ENCODE data around the gene TAS2R50.
"Not testable (repeated sequence)": the region's sequence is repeated elsewhere in the genome, so short reads cannot be mapped to it uniquely, and the experiment has no call there.

The TAS2R50 gene

DNA sequence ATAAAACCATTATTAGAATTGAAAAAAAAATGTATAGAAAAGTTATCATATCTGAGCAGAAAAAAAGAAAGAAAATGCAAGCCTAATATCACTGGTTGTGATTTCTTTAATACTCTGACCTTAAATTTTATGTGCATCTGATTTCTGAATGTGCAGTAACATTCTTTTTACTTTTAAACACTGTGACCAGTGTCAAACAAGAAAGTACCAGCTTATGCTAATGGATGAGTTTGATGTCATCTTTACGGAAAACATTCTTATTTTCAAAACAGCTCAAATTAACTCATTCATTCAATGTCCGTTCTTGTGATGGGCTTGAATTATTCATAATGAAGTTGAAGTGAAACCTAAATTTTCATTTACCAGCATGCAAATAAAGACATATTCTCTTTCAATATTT is at the start of gene TAS2R50:
TAS2R50 (minus strand) TSS at position 101 of the 400 bp plus-strand sequence; CDS start at position 49, 52 bp downstream.
- no peak for DNase-seq (ENCODE audit: low spot score)

DNA sequence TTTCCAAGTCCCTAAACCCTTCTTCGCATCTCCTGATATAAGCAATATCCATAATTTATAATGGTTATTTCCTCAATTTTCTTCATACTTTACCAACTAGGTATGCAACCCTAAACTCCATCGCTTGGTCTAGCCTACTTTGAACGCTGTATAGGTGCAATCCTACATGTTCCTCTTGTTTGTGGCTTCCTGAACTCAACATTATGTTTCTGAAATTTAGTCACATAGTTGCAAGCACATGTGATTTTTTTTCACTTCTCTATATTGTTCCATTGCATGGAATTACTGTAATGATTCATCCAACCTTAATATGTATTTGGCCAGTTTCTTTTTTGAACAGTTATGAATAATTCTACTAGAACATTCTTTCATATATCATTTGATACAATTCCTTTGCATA is 47.2 kb upstream of the TAS2R50 start:
- not testable (repeated sequence) for DNase-seq (ENCODE audit: low spot score)

- DNase-seq (ENCODE audit: low spot score) = no peak
Measured at GRCh38 chr12:11031307-11031706, 44.6 kb upstream of the TAS2R50 start, which contains the start of gene TAS2R31. Gene TAS2R31 (minus strand): TSS chr12:11031407. CDS start chr12:11031335, 72 bp downstream.

GRCh38 chr12:11026118-11026517 is 39.4 kb upstream of the TAS2R50 start:
- DNase-seq (ENCODE audit: low spot score) = no peak

- DNase-seq (ENCODE audit: low spot score) = no peak
Measured at GRCh38 chr12:11023387-11023786, 36.7 kb upstream of the TAS2R50 start.

- DNase-seq (ENCODE audit: low spot score) = no peak
Measured at GRCh38 chr12:11022520-11022919, 35.8 kb upstream of the TAS2R50 start, which contains the start of gene TAS2R19. Gene TAS2R19 (minus strand): TSS chr12:11022620. CDS start chr12:11022571, 49 bp downstream.

DNA sequence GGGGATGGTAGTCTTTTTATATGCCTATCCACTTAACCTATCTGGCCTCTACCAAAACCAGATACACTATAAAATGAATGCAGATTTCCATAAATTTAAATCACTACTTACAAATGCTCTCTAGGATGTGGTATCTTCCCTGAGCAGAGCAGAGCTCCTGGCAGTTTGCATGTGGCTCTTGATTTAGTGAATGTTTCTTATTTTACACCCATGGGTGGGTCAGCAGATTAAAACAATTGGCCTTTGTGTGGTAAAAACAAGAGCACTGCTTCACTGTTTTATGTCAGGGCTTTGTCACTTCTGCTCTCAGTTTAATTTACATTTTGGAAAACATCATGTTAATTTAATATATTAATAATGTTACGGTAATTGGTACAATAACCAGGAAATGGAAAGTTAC is 30.2 kb upstream of the TAS2R50 start:
- no peak for DNase-seq (ENCODE audit: low spot score)

GRCh38 chr12:11015775-11016430 is 29.2 kb upstream of the TAS2R50 start:
- no peak for DNase-seq (ENCODE audit: low spot score)

- no peak for DNase-seq (ENCODE audit: low spot score)
Measured at GRCh38 chr12:11014234-11014633, 27.5 kb upstream of the TAS2R50 start.

DNA sequence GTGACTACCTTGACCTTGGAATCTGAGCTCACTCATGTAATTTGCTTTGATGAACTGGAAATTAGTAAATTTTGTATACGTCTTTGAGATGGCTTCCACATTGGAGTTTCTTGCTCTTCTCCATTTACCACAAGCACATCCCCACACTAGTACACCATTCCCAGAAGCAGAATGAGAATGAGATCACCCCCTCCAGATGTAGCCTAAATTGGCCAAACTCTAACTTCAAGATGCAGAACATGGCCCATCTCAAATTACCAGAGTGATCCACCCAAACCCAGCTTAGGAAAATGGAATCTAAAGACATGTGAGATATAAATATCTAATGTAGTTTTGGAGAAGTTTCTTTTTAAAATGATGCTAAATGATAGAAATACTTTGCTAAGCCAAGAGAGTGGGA is 20.9 kb upstream of the TAS2R50 start:
- DNase-seq (ENCODE audit: low spot score) = no peak

DNA sequence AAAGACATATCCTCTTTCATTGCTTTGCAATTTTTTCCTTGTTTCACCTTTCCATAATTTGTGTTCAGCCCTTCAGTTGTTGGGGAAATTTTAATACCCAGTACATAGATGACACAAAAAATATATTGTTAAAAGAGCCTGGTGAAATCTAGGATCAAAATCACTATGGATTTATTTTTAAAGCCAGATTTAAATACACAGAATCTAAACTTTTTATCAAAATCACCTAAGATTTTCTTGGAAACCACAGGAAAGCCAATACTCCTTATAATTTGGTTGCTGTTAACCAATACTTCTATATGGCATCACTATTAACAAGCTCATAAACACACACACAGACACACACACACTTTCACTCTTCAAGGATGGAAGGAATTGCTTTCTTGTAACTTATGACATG is 11.5 kb upstream of the TAS2R50 start, which contains the start of gene TAS2R20:
TAS2R20 (minus strand) TSS at position 101 of the 400 bp plus-strand sequence. CDS start 429 bp downstream, outside the sequence.
- no peak for DNase-seq (ENCODE audit: low spot score)

DNA sequence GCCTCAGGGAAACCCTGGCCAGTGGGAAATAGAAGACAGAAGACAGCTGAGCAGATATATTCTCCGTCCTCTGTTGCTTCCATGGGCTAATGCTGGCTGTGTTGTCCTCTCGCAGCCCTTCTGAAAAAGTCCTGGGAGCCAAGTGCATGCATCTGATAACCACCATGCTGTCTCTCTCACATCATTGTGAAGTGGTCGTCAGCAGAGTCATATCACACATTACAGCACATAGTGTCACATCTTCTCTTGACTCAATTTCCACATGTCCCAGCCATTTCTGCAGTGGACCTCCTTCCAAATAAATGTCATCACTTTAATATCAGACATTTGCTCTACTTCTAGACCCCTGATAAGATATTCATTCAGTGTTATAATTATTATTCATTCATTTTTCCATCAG is 7.6 kb upstream of the TAS2R50 start:
- DNase-seq (ENCODE audit: low spot score) = no peak

- DNase-seq (ENCODE audit: low spot score) = no peak
Measured at GRCh38 chr12:10989107-10989506, 2.4 kb upstream of the TAS2R50 start.

- no peak for DNase-seq (ENCODE audit: low spot score)
Measured at GRCh38 chr12:10982244-10982643, 4.5 kb downstream of the TAS2R50 start.

DNA sequence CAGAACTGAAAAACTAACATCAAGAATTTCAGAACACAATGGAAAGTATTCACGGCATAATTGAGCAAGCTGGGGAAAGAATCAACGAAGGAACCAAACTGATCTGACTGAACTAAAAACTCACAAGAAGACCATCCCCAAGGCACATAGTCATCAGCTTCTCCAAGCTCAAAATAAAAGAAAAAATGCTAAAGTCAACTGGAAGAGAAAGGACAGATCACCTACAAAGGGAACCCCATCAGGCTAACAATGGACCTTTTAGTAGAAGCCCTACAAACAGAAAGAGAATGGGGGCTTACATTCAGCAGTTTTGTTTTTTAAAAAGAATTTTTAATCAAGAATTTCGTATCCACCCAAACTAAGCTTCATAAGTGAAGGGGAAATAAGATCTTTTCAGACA is 11.7 kb downstream of the TAS2R50 start:
- no peak for DNase-seq (ENCODE audit: low spot score)

DNA sequence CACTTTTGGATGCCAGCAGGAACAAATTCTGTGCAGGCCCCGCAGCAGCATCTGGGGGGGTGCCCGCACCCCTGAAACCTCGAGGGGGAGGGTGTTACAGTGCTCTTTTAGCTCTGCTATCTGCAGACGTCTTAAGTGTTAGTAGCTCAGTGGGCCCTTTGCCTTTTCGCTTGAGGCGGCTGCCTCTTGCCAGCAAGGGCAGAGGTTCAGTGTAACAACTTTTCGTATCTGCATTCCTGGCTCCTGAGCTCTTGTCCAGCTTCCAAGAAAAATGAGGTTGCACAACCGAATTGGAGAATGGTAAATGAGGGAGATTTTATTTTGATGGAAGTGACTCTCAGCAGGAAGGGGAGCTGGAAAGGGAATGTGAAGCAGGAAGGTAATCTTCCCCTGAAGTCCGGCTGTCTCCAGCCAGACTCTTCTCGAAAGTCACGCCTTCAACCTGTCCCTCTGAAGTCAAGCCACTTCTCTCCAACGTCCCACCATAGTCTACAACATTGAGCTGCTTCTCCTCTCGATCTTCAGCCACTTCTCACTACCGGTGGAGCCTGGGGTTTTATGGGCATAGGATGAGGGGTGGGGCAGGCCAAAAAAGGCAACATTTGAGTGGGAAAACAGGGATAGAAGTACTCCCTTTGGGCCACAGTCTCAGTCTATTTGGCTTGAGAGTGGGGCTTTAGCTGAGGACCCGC is 17.8 kb downstream of the TAS2R50 start:
- DNase-seq (ENCODE audit: low spot score) = no peak

DNA sequence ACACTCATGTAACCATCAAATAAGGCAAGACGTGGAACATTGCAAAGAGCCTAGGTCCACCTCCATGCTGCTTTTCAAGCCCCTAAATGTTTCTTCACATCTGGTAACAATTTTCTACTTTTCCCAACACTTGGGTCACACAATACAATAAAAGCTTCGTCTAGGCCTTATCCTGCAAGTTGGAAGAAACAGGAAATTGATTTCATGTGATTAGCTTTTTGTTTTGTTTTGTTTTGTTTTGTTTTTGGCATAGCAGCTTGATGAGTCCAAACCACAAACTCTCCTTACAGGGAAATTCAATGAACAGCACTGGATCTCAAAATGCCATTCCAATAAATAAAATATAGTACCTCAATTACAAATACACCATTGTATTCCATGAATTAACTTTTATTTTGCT is 19.3 kb downstream of the TAS2R50 start:
- peak; percentile 6 for DNase-seq (ENCODE audit: low spot score)

- no peak for DNase-seq (ENCODE audit: low spot score)
Measured at GRCh38 chr12:10966314-10966713, 20.4 kb downstream of the TAS2R50 start.

- no peak for DNase-seq (ENCODE audit: low spot score)
Measured at GRCh38 chr12:10965476-10965875, 21.2 kb downstream of the TAS2R50 start.

GRCh38 chr12:10960211-10960610 is 26.5 kb downstream of the TAS2R50 start:
- no peak for DNase-seq (ENCODE audit: low spot score)

DNA sequence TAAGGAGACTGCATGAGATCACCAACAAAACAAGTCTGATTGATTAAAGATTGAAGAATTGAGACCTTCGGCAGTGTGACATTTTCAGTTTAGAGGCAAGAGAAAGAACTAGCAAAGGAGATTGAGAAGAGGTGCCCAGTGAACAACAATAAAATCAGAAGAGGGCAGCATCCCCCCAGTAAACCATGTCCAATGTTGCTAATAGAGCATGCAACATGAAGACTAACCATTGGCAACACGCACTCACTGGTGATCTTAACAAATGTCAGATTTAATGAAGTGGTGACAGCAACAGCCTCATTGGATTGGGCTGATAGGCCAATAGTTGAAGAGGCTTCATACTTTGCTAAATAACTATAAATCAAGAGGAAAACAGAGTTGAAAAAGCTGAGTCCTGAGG is 26.9 kb downstream of the TAS2R50 start:
- no peak for DNase-seq (ENCODE audit: low spot score)

DNA sequence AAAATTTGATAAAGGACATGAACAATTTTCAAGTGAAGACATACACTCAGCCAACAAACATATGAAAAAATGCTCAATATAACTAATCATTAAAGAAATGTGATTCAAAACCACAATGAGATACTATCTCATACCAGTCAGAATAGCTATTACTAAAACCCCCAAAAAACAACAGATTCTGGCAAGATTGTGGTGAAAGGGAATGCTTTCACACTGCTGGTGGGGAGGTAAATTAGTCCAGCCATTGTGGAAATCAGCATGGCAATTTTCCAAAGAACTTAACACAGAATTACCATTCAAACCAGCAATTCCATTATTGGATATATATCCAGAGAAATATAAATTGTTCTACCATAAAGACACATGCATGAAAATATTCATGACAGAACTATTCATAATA is 29.0 kb downstream of the TAS2R50 start:
- no peak for DNase-seq (ENCODE audit: low spot score)

DNA sequence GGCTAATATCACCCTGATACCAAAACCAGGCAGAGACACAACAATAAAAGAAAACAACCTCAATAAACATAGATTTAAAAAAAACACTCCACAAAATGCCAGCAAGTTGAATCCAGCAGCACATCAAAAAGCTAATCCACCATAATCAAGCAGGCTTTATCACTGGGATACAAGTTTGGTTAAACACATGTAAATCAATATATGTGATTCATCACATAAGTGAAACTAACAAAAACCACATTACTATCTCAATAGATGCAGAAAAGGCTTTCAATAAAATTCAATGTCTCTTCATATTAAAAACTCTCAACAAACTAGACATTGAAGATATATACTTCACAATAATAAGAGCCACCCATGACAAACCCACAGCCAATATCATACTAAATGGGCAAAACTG is 30.6 kb downstream of the TAS2R50 start:
- DNase-seq (ENCODE audit: low spot score) = no peak

Data from hepatic stellate cell (primary cell).